ENCODE data around the gene PCNP. TPM values are rescaled to one million over a fixed set of nuclear protein-coding genes. Genes with fewer than 3 reads are reported as not detected.
A peak's percentile ranks its signal among the peaks of the same experiment; 100 is the strongest.

The PCNP gene
- total RNA-seq, 2 donors from 2014 or later: 117 to 122 TPM

GRCh38 chr3:101574388-101575112 lies 570 bp downstream of the PCNP start:
- no peaks in the 10 kb centered on the region for H3K9me3 ChIP-seq
- peak; percentile 53 for DNase-seq
- H3K27me3 ChIP-seq: no peaks in the 10 kb centered on the region
- H3K36me3 ChIP-seq: no peaks in the 10 kb centered on the region
- H3K9ac ChIP-seq (ENCODE audit: low read depth in 2 of 2, low read length in 2 of 2): peak overlapping the region; percentile 99
- H3K27ac ChIP-seq: peak overlapping the region; percentile 97
- H3K4me1 ChIP-seq: peaks cover 8% of the 10 kb centered on the region
- peak overlapping the region; percentile 92 for H3K4me3 ChIP-seq
- no peak for TF ChIP-seq CTCF (IDR thresholded peaks at IDR 0.05)
- intact Hi-C loops (cut with DNase I): loop anchor here (5.0 kb wide), 1 partner anchor 103 kb away; the partner anchor contains the start of gene ZBTB11

- no peaks in the 10 kb centered on the region for H3K27me3 ChIP-seq
- no peak overlapping the region for H3K27ac ChIP-seq
- no peaks in the 10 kb centered on the region for H3K36me3 ChIP-seq
- no peak overlapping the region for H3K9ac ChIP-seq (ENCODE audit: low read depth in 2 of 2, low read length in 2 of 2)
- peaks cover 8% of the 10 kb centered on the region for H3K4me1 ChIP-seq
- intact Hi-C loops (cut with DNase I): loop anchor here (5.0 kb wide), 1 partner anchor 100 kb away; the partner anchor contains the start of gene ZBTB11
- no peak overlapping the region for H3K4me3 ChIP-seq
- no peak for DNase-seq
- H3K9me3 ChIP-seq: no peaks in the 10 kb centered on the region
- TF ChIP-seq CTCF (IDR thresholded peaks at IDR 0.05): no peak
Measured at GRCh38 chr3:101577286-101577685, 3.3 kb downstream of the PCNP start.

- H3K9ac ChIP-seq (ENCODE audit: low read depth in 2 of 2, low read length in 2 of 2): no peak overlapping the region
- H3K36me3 ChIP-seq: no peaks in the 10 kb centered on the region
- no peak for DNase-seq
- intact Hi-C loops (cut with DNase I): no loop called here
- TF ChIP-seq CTCF (IDR thresholded peaks at IDR 0.05): no peak
- H3K27me3 ChIP-seq: no peaks in the 10 kb centered on the region
- H3K4me3 ChIP-seq: no peak overlapping the region
- H3K4me1 ChIP-seq: no peaks in the 10 kb centered on the region
- no peak overlapping the region for H3K27ac ChIP-seq
- H3K9me3 ChIP-seq: no peaks in the 10 kb centered on the region
Measured at GRCh38 chr3:101588616-101589015, 14.6 kb downstream of the PCNP start.

GRCh38 chr3:101591071-101591470 lies 17.1 kb downstream of the PCNP start:
- Histone ChIP-seq H3K9me3 (no peaks in the 10 kb centered on the region), H3K4me3 (no peak overlapping the region), H3K27me3 (no peaks in the 10 kb centered on the region), H3K27ac (no peak overlapping the region), H3K4me1 (no peaks in the 10 kb centered on the region), H3K36me3 (no peaks in the 10 kb centered on the region), H3K9ac (ENCODE audit: low read depth in 2 of 2, low read length in 2 of 2) (no peak overlapping the region)
- intact Hi-C loops (cut with DNase I): no loop called here
- no peak for DNase-seq
- TF ChIP-seq CTCF (IDR thresholded peaks at IDR 0.05): no peak

GRCh38 chr3:101602731-101603130 lies 28.8 kb downstream of the PCNP start:
- no peaks in the 10 kb centered on the region for H3K9me3 ChIP-seq
- DNase-seq: no peak
- H3K27me3 ChIP-seq: no peaks in the 10 kb centered on the region
- no peak overlapping the region for H3K27ac ChIP-seq
- H3K9ac ChIP-seq (ENCODE audit: low read depth in 2 of 2, low read length in 2 of 2): no peak overlapping the region
- no peaks in the 10 kb centered on the region for H3K36me3 ChIP-seq
- TF ChIP-seq CTCF (IDR thresholded peaks at IDR 0.05): no peak
- H3K4me3 ChIP-seq: no peak overlapping the region
- intact Hi-C loops (cut with DNase I): no loop called here
- H3K4me1 ChIP-seq: no peaks in the 10 kb centered on the region

Data from colonic mucosa (tissue), 4 donors.